ENCODE results near the gene PODXL2.
"Not testable (repeated sequence)": the region's sequence is repeated elsewhere in the genome, so short reads cannot be mapped to it uniquely, and the experiment has no call there.

Gene PODXL2

GRCh38 chr3:127604546-127605165 lies 24.3 kb upstream of the PODXL2 start:
- no peak for DNase-seq (ENCODE audit: low read depth in 2 of 3, low spot score in 1 of 3)

DNA sequence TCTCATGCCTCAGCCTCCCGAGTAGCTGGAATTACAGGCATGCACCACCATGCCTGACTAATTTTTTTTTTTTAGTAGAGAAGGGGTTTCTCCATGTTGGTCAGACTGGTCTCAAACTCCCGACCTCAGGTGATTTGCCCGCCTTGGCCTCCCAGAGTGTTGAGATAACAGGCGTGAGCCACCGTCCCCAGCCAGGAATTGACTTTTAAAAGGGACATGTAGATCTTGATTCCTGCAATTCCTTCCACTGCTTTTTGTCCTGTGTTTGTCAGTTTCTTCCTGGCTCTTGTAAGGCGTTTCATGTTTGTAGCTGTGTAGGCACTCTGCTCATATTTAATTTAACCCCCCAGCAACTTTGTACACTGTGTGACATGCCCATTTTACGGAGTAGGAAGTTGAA lies 23.4 kb upstream of the PODXL2 start:
- DNase-seq (ENCODE audit: low read depth in 2 of 3, low spot score in 1 of 3): not testable (repeated sequence)

GRCh38 chr3:127606086-127606805 lies 22.7 kb upstream of the PODXL2 start:
- DNase-seq (ENCODE audit: low read depth in 2 of 3, low spot score in 1 of 3): no peak

DNA sequence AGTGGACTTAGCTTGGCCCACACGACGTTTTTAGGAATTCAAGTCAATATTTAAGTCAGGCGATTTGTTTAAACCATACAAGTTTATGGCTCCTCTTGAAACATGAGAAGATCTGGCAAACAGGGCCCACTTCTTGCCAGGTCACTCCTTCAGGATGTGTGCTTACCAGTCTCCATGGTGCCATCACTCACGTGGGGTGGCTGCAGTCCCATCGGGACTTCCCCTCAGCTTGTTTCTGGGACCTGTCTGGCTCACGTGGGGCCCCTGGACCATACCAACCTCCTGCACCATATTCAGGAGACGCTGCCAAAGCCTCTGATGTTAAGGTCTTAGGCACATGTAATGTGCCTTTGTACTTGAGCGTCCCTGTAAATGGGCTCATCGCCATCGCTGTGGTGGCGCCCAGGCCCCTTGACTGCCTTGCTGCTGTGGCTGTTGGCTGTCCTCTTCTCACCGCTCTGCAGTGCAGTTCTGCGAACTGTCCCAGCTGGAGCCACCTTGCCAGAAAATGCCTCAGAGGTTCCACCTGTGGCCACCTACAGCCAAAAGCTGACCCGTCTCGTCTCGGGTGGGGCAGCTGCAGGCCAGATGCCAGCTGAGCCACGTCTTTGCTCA lies 21.9 kb upstream of the PODXL2 start:
- DNase-seq (ENCODE audit: low read depth in 2 of 3, low spot score in 1 of 3): no peak

DNA sequence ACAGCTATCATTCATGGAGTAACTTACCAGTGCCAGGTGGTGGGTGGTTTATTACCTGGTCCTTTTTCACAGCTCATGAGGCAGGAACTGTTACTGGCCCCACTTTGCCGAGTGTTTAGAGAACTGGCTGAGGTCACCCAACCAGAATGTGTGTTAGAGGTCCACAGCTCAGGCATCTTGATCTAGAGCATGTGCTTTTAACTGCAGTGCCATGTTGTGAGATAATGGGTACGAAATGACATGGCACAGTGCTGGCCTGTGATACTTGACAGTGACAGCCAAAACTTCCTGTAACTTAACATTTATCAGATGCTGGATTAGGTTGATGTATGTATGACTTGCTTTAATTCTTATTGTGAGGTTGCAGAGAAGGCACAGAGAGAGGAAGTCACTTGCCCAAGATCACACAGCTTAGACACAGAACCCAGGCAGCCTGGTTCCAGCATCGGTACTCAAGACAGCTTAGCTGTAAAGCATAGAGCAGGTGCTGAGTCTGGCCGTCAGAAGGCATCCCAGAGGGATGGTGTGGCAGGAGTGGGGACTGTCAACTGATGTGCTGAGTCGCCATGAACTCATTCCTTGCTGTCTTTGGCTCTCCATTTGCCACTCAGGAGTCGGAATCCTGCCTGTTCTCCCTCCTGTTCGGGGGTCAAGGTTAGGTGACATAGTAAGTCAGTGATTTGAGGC lies 21.2 kb upstream of the PODXL2 start:
- DNase-seq (ENCODE audit: low read depth in 2 of 3, low spot score in 1 of 3): no peak

DNA sequence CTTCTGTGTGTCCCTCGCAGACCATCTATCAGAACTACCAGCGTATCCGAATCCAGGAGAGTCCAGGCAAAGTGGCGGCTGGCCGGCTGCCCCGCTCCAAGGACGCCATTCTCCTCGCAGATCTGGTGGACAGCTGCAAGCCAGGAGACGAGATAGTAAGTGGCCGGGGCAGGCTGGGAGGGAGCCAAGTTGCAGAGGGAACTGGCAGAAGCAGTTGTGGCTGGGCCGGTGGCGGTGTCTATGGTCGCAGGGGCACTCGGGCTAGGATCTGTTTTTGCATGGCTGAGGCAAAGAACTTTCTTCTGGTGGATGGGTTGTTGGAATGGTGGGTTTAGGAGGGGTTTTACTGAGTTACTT lies 20.6 kb upstream of the PODXL2 start:
- no peak for DNase-seq (ENCODE audit: low read depth in 2 of 3, low spot score in 1 of 3)

DNA sequence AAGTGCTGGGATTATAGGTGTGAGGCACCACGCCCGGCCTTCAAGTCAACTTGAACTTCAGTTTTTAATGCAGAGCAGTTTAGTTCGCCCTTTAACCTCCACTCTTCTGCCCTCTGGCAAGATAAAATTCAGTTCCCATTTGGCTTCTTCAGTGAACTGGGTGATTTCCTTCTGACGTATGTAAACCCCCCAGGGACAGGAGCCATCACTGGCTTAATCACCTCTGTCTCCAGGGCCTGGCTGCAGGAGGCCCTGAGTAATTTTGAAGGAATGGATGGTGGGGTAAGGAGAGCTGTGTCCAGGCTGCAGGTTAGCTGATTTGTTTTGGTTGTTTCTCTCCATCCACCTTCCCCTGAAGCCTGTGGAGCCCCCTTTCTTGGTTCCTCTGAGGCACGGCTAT lies 18.9 kb upstream of the PODXL2 start:
- no peak for DNase-seq (ENCODE audit: low read depth in 2 of 3, low spot score in 1 of 3)

DNA sequence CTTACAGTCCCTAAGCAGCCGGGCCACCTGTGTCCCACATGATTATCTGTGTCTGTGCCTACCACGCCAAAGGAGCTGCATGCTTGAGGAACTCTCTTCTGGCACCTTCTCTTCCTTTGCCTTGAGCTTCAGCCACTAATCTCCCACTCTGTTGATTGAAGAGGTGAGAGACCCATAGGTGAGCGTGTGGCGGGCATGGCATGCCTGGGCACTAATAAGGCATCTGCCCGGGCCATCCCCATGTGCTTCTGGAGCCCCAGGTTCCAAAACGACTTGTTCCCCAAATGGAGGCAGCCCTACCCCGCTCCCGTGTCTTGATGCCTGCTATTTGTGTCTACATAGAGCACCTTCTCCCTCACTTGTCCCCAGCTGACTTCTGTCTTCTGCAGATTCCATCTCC lies 17.7 kb upstream of the PODXL2 start:
- DNase-seq (ENCODE audit: low read depth in 2 of 3, low spot score in 1 of 3): no peak

DNA sequence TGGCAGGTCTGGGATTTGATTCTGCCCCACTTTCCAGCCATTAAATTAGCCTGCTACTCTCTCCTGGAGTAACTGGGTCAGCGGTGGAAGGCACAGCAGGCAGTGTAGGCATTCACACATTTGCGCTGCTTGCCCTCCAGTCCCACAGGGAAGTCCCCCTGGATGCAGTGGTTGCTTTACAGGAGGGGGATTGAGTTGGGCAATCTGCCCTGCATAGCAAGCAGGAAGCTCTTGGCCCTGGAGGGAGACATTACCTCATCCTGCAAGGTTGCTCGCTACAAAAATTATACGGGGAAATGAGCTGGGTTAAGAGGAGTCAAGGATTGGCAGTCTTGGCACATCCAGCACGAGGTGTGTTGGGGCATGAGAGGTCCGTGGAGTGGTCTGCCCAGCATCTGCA lies 16.0 kb upstream of the PODXL2 start:
- no peak for DNase-seq (ENCODE audit: low read depth in 2 of 3, low spot score in 1 of 3)

DNA sequence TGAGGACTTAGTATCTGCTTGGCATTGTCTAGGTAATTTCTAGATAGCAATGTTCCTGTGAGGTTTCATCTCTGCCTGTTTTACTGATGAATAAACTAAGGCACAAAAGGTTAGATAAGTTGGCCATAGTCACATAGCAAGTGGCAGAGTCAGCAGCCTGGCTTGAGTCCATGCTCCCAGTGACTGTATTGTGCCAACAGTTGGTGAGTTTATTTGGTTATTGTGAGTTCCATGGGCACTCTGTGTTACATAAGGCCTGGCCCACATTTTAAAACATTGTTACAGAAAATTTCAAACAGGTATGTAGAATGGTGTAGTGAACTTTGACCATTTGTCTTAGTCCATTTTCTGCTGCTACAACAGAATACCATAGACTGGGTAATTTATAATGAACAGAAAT lies 15.6 kb upstream of the PODXL2 start:
- no peak for DNase-seq (ENCODE audit: low read depth in 2 of 3, low spot score in 1 of 3)

GRCh38 chr3:127614928-127615589 lies 13.9 kb upstream of the PODXL2 start:
- DNase-seq (ENCODE audit: low read depth in 2 of 3, low spot score in 1 of 3): no peak

DNA sequence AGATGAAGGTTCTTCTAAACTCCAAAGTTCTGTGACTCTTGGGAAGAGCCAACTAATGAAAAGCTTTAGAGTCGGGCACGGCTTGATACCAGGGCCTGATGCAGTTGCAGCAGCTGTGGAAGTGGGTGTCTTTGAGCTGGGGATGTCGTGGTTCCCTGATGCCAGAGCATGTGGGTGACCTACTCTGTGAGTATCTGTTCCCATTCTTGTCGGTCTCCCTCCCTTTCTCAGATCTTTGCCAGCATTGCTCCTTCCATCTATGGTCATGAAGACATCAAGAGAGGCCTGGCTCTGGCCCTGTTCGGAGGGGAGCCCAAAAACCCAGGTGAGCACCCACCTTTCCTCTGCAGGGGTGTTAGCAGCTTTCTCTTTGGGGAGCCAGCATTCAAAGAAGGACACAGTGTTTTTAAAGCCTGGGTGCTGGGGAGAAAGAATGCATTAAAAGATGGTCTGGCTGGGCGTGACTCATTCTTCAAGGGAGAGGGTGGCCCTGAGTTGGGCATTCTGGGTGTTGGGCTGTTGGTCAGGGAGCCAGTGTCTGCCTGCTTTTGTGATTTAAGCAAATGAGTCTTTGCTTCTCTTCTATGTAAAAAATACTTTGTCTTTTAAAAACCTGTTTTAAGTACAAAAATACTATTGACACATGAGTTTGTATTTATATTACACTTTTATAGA lies 13.2 kb upstream of the PODXL2 start:
- no peak for DNase-seq (ENCODE audit: low read depth in 2 of 3, low spot score in 1 of 3)

DNA sequence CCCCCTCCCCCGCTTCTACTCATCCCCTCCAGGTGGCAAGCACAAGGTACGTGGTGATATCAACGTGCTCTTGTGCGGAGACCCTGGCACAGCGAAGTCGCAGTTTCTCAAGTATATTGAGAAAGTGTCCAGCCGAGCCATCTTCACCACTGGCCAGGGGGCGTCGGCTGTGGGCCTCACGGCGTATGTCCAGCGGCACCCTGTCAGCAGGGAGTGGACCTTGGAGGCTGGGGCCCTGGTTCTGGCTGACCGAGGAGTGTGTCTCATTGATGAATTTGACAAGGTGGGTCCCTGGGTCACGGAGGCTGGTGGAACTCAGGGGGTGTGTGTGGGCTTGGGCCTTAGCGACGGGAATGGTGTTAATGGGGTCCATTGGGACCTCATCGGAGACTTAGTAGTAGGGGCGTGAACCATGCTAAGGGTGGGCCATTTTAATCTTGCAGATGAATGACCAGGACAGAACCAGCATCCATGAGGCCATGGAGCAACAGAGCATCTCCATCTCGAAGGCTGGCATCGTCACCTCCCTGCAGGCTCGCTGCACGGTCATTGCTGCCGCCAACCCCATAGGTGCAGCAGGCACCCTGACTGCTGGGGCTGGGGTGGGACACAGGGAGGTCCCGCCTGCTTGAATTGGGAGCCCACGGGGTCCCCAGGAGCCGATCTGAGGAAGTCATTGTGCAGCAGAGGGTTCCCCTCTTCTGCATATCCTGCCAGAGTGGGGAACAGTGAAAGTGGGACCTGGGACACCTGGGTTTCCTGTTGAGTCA lies 12.0 kb upstream of the PODXL2 start:
- DNase-seq (ENCODE audit: low read depth in 2 of 3, low spot score in 1 of 3): no peak

GRCh38 chr3:127618891-127619290 lies 10.1 kb upstream of the PODXL2 start:
- DNase-seq (ENCODE audit: low read depth in 2 of 3, low spot score in 1 of 3): no peak

GRCh38 chr3:127620637-127621375 lies 8.2 kb upstream of the PODXL2 start:
- no peak for DNase-seq (ENCODE audit: low read depth in 2 of 3, low spot score in 1 of 3)

DNA sequence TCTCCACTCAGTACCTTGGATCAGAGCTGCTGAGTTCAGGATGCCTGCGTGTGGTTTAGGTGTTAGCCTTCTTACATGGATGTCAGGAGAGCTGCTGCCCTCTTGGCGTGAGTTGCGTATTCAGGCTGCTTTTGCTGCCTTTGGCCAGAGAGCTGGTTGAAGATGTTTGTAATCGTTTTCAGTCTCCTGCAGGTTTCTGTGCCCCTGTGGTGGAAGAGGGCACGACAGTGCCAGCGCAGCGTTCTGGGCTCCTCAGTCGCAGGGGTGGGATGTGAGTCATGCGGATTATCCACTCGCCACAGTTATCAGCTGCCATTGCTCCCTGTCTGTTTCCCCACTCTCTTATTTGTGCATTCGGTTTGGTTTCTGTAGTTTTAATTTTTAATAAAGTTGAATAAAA lies 7.0 kb upstream of the PODXL2 start:
- DNase-seq (ENCODE audit: low read depth in 2 of 3, low spot score in 1 of 3): no peak

DNA sequence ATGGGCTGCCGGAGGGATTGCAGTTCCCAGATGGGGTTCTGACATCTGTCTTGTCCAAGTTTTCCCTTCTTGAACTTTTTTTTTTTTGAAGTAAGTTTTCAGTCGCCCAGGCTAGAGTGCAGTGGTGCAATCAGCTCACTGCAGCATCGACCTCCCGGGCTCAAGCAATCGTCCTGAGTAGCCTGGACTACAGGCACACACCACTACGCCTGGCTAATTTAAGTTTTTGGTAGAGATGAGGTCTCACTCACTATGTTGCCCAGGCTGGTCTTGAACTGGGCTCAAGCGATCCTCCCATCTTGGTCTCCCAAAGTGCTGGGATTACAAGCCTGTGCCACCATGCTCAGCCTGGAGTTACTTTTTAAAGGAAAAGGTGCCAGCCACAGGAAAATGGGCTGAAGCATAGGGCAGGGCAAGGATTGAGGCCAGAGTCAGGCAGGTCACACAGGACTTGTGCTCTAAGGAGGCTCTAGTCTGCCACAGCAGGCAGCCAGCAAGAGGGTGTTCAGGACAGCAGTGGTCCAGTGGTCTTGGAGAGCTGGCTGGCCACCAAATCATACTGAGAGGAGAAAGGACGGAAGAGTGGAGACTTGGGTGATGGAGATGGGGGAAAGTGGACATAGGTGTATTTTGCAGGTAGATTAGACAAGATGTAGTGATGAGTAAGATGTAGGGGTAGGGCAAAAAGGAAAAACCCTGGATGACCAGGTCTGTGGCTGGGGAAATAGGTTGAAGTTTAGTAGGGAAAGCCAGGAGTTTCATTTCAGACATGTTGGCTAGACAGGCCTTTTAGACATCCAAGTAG lies 6.0 kb upstream of the PODXL2 start:
- no peak for DNase-seq (ENCODE audit: low read depth in 2 of 3, low spot score in 1 of 3)

- no peak for DNase-seq (ENCODE audit: low read depth in 2 of 3, low spot score in 1 of 3)
These were observed 4.9 kb upstream of the PODXL2 start for GRCh38 chr3:127624063-127624462.

DNA sequence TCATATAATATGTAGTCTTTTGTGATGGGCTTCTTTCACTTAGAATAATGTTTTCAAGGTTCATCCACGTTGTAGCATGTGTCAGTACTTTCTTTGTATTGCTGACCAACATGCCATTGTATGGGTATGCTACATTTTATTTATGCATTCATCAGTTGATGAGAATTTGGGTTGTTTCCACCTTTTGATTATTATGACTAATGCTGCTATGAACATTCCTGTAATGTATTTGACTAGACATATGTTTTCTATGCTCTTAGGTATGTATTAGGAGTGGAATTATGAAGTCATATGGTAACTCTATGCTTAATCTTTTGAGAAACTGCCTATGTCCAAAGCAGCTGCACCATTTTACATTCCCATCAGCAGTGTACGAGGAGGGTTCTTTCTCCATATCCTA lies 3.2 kb upstream of the PODXL2 start:
- no peak for DNase-seq (ENCODE audit: low read depth in 2 of 3, low spot score in 1 of 3)
